ENCODE results near the gene TMEM50B.
"Not testable (repeated sequence)": the region's sequence is repeated elsewhere in the genome, so short reads cannot be mapped to it uniquely, and the experiment has no call there.

Gene TMEM50B

GRCh38 chr21:33421713-33422393 lies 57.9 kb downstream of the TMEM50B start:
- TF ChIP-seq CTCF (IDR thresholded peaks at IDR 0.05; ENCODE audit: extremely low read depth, insufficient read depth, missing control alignments): no peak
- in situ Hi-C loops (cut with MboI; ENCODE audit: low pct_unique_long_range_greater_than_20kb, low sequenced_read_pairs, unreplicated experiment): no loop called here
- no peak for DNase-seq (ENCODE audit: low spot score)

- no peak for DNase-seq (ENCODE audit: low spot score)
- in situ Hi-C loops (cut with MboI; ENCODE audit: low pct_unique_long_range_greater_than_20kb, low sequenced_read_pairs, unreplicated experiment): no loop called here
- no peak for TF ChIP-seq CTCF (IDR thresholded peaks at IDR 0.05; ENCODE audit: extremely low read depth, insufficient read depth, missing control alignments)
Measured at GRCh38 chr21:33419538-33420123, 60.1 kb downstream of the TMEM50B start.

- in situ Hi-C loops (cut with MboI; ENCODE audit: low pct_unique_long_range_greater_than_20kb, low sequenced_read_pairs, unreplicated experiment): no loop called here
- no peak for TF ChIP-seq CTCF (IDR thresholded peaks at IDR 0.05; ENCODE audit: extremely low read depth, insufficient read depth, missing control alignments)
- DNase-seq (ENCODE audit: low spot score): no peak
Measured at GRCh38 chr21:33418691-33419090, 61.1 kb downstream of the TMEM50B start.

GRCh38 chr21:33414926-33415325 lies 64.8 kb downstream of the TMEM50B start:
- in situ Hi-C loops (cut with MboI; ENCODE audit: low pct_unique_long_range_greater_than_20kb, low sequenced_read_pairs, unreplicated experiment): no loop called here
- TF ChIP-seq CTCF (IDR thresholded peaks at IDR 0.05; ENCODE audit: extremely low read depth, insufficient read depth, missing control alignments): no peak
- DNase-seq (ENCODE audit: low spot score): no peak

GRCh38 chr21:33414068-33414467 lies 65.7 kb downstream of the TMEM50B start:
- no peak for TF ChIP-seq CTCF (IDR thresholded peaks at IDR 0.05; ENCODE audit: extremely low read depth, insufficient read depth, missing control alignments)

GRCh38 chr21:33412832-33413519 lies 66.8 kb downstream of the TMEM50B start:
- TF ChIP-seq CTCF (IDR thresholded peaks at IDR 0.05; ENCODE audit: extremely low read depth, insufficient read depth, missing control alignments): no peak
- peak; percentile 37 for DNase-seq (ENCODE audit: low spot score)
- in situ Hi-C loops (cut with MboI; ENCODE audit: low pct_unique_long_range_greater_than_20kb, low sequenced_read_pairs, unreplicated experiment): no loop called here

More at GRCh38 chr21:33414068-33414467, 65.7 kb downstream of the TMEM50B start:
- in situ Hi-C loops (cut with MboI; ENCODE audit: low pct_unique_long_range_greater_than_20kb, low sequenced_read_pairs, unreplicated experiment): no loop called here
- DNase-seq (ENCODE audit: low spot score): no peak

- in situ Hi-C loops (cut with MboI; ENCODE audit: low pct_unique_long_range_greater_than_20kb, low sequenced_read_pairs, unreplicated experiment); DNase-seq (ENCODE audit: low spot score): not testable (repeated sequence)
Measured at GRCh38 chr21:33412439-33412831, 67.3 kb downstream of the TMEM50B start.

Measured in GM13977 (cell line).